OCI-LY7 (cell line): ENCODE measurements around the gene MRPS9. TPM values are rescaled to one million over a fixed set of nuclear protein-coding genes. Genes with fewer than 3 reads are reported as not detected.

Experiments used
- BruUV-seq: library from RNA; stranded (reverse); fragments of 400-500 nt; replicated peaks from 2 replicates; lab custom pipeline; 2021; lab: Mats Ljungman, UMichigan
- CTCF ChIA-PET: fragments of 300-600 bp; sonication (Branson Sonifier 250); formaldehyde crosslinking; loops from one replicate; lab custom pipeline; 2022; ENCODE audit warnings: antibody characterized with exemption; ENCODE audit not compliant: unreplicated experiment; lab: Charles Lee
- POLR2A ChIA-PET: fragments of 300-600 bp; sonication (Branson Sonifier 250); formaldehyde crosslinking; loops from one replicate; lab custom pipeline; 2022; ENCODE audit warnings: antibody characterized with exemption; lab: Charles Lee
- DNase-seq: peaks from one replicate; pipeline ENCODE4 v3.0.0-alpha.2; 2015; ENCODE audit warnings: low spot score
- H2AFZ ChIP-seq: fragments of 200-600 bp; sonication (generic), shearing (Covaris generic); 2 replicates; pipeline ENCODE4 v1.6.1; 2014; ENCODE audit warnings: mild to moderate bottlenecking, antibody characterized with exemption, low read length, moderate library complexity
- H3K27ac ChIP-seq: fragments of 200-600 bp; sonication (generic); 2 replicates; pipeline ENCODE4 v1.5.1; 2014; ENCODE audit warnings: mixed run types, low read depth, mild to moderate bottlenecking, moderate library complexity, low read length, inconsistent platforms; ENCODE audit not compliant: poor library complexity, severe bottlenecking
- H3K36me3 ChIP-seq: fragments of 200-600 bp; sonication (generic); 2 replicates; pipeline ENCODE4 v1.6.1; 2014; ENCODE audit warnings: mild to moderate bottlenecking, antibody characterized with exemption, low read length, moderate library complexity, mixed read lengths; ENCODE audit not compliant: insufficient read depth
- H3K4me1 ChIP-seq: fragments of 200-600 bp; sonication (generic); 2 replicates; pipeline ENCODE4 v1.5.1; 2014; ENCODE audit warnings: mild to moderate bottlenecking, low read length; ENCODE audit not compliant: insufficient read depth, poor library complexity, severe bottlenecking
- H3K4me2 ChIP-seq: fragments of 200-600 bp; sonication (generic); 2 replicates; pipeline ENCODE4 v1.6.1; 2014; ENCODE audit warnings: mild to moderate bottlenecking, low read length
- H3K4me3 ChIP-seq: fragments of 200-600 bp; sonication (generic); 2 replicates; pipeline ENCODE4 v1.5.1; 2014; ENCODE audit warnings: mild to moderate bottlenecking, low read depth, low read length; ENCODE audit not compliant: poor library complexity, severe bottlenecking
- H3K79me2 ChIP-seq: fragments of 200-600 bp; sonication (generic); 2 replicates; pipeline ENCODE4 v1.6.1; 2016; ENCODE audit warnings: low read depth, mild to moderate bottlenecking, low read length, moderate library complexity, mixed read lengths; ENCODE audit not compliant: insufficient read depth
- H3K9me2 ChIP-seq: fragments of 200-600 bp; sonication (generic); 2 replicates; pipeline ENCODE4 v1.6.1; 2016; ENCODE audit warnings: mild to moderate bottlenecking, low read length, mixed read lengths; ENCODE audit not compliant: insufficient read depth
- H3K9me3 ChIP-seq: fragments of 200-600 bp; sonication (generic); 2 replicates; pipeline ENCODE4 v1.6.1; 2014; ENCODE audit warnings: mild to moderate bottlenecking, mixed run types, low read length, mixed read lengths
- H4K20me1 ChIP-seq: fragments of 200-600 bp; sonication (generic); 2 replicates; pipeline ENCODE4 v1.6.1; 2014; ENCODE audit warnings: mild to moderate bottlenecking, antibody characterized with exemption, low read length, moderate library complexity, mixed read lengths; ENCODE audit not compliant: insufficient read depth
- CTCF ChIP-seq: fragments of 200-600 bp; sonication (generic); conservative IDR thresholded peaks from 2 replicates; pipeline ENCODE4 v1.5.1; 2014; ENCODE audit warnings: mild to moderate bottlenecking, antibody characterized with exemption, low read length, moderate library complexity, mixed read lengths
- EZH2phosphoT487 ChIP-seq: fragments of 200-600 bp; sonication (generic); IDR thresholded peaks from 2 replicates; pipeline ENCODE4 v1.6.1; 2018; ENCODE audit warnings: low read depth, borderline replicate concordance, mild to moderate bottlenecking, mixed run types, antibody characterized with exemption, low read length, moderate library complexity, mixed read lengths
- intact Hi-C: fragments of 100-400 bp; cut with micrococcal nuclease; formaldehyde crosslinking; loops from one replicate; pipeline ENCODE4 v1.10.0; 2022; ENCODE audit not compliant: unreplicated experiment
- total RNA-seq, 2 experiments: library from RNA; depleted of rRNA in 1 of 2; stranded (reverse); fragments of >200 nt in 1 of 2; shearing (Covaris generic) in 1 of 2; gene quantifications; 2 replicates each; pipeline ENCODE4 v1.2.3, GENCODE V29; 2014 to 2022

MRPS9 gene
- total RNA-seq, 2 experiments from 2014 or later, result 25.9 to 42.6 TPM

- CTCF ChIA-PET, result no interaction called here
- no TSS peak for BruUV-seq
- no peaks in the 10 kb centered on the region for H3K79me2 ChIP-seq
- POLR2A ChIA-PET, result interaction anchor here (0.6 kb wide), 1 partner anchor 60 kb away, joined by 4 read pairs; no protein-coding TSS in a partner anchor
- H3K9me2 ChIP-seq, result no peaks in the 10 kb centered on the region
- no peak for DNase-seq
- H3K36me3 ChIP-seq, result no peaks in the 10 kb centered on the region
- intact Hi-C loops, result no loop called here
- no peak for TF ChIP-seq CTCF
- TF ChIP-seq EZH2phosphoT487, result no peak
- no peaks in the 10 kb centered on the region for H3K4me1 ChIP-seq
- no peak overlapping the region for H2AFZ ChIP-seq
- no peaks in the 10 kb centered on the region for H4K20me1 ChIP-seq
- H3K4me3 ChIP-seq, result no peak overlapping the region
- H3K9me3 ChIP-seq, result no peaks in the 10 kb centered on the region
- H3K27ac ChIP-seq, result no peak overlapping the region
- H3K4me2 ChIP-seq, result no peak overlapping the region
These were observed 111.4 kb downstream of the MRPS9 start for GRCh38 chr2:105149272-105149671.

Other genes with a start within 250 kb of the MRPS9 start
- gene POU3F3, start 184.0 kb upstream of the MRPS9 start, total RNA-seq (2014; rRNA removed; shearing (Covaris generic)), result 2.2 and 2.7 TPM in 2 replicates
- gene POU3F3, start 184.0 kb upstream of the MRPS9 start, total RNA-seq (2022), result 3.1 and 3.3 TPM in 2 replicates
- not detected in 2 replicates for gene GPR45, start 203.7 kb downstream of the MRPS9 start, total RNA-seq (2014; rRNA removed; shearing (Covaris generic))
- gene GPR45, start 203.7 kb downstream of the MRPS9 start, total RNA-seq (2022), result not detected in 2 replicates